ENCODE data around the gene TTC28. TPM values are rescaled to one million over a fixed set of nuclear protein-coding genes. Genes with fewer than 3 reads are reported as not detected.
"Not testable (repeated sequence)": the region's sequence is repeated elsewhere in the genome, so short reads cannot be mapped to it uniquely, and the experiment has no call there.

Gene TTC28
- total RNA-seq, 1 donor from 2014 or later, result 7.9 TPM

DNA sequence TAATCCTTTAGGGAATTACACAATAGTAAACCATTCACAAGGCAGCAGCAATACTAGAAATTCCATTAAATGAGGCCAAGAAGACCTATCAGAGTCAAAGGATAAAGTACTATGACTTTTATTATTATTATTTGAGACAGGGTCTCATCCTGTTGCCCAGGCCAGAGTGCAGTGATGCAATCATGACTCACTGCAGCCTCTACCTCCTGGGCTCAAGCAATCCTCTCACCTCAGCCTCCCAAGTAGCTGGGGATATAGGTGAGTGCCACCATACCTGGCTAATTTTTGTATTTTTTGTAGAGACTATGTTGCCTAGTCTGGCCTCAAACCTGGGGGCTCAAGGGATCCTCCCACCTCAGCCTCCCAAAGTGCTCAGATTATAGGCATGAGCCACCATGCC is 51.8 kb downstream of the TTC28 start:
- ChIA-PET CTCF (interaction anchor here (1.1 kb wide), 1 partner anchor 202 kb away, joined by 4 read pairs; no protein-coding TSS in a partner anchor), POLR2A (no interaction called here)
- H3K4me3 Mint-ChIP-seq, result no peak overlapping the region
- H3K27me3 Mint-ChIP-seq, result no peaks in the 10 kb centered on the region
- DNase-seq (no peak), ATAC-seq (ENCODE audit: low read depth) (no peak)
- no peaks in the 10 kb centered on the region for H3K36me3 Mint-ChIP-seq (ENCODE audit: low read depth)
- no peaks in the 10 kb centered on the region for H3K9me3 Mint-ChIP-seq
- TF ChIP-seq, protein P1, sequence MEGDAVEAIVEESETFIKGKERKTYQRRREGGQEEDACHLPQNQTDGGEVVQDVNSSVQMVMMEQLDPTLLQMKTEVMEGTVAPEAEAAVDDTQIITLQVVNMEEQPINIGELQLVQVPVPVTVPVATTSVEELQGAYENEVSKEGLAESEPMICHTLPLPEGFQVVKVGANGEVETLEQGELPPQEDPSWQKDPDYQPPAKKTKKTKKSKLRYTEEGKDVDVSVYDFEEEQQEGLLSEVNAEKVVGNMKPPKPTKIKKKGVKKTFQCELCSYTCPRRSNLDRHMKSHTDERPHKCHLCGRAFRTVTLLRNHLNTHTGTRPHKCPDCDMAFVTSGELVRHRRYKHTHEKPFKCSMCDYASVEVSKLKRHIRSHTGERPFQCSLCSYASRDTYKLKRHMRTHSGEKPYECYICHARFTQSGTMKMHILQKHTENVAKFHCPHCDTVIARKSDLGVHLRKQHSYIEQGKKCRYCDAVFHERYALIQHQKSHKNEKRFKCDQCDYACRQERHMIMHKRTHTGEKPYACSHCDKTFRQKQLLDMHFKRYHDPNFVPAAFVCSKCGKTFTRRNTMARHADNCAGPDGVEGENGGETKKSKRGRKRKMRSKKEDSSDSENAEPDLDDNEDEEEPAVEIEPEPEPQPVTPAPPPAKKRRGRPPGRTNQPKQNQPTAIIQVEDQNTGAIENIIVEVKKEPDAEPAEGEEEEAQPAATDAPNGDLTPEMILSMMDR (IDR thresholded peaks at IDR 0.05), result no peak
- intact Hi-C loops (cut with micrococcal nuclease), result no loop called here
- no peaks in the 10 kb centered on the region for H3K4me1 Mint-ChIP-seq
- H3K27ac Mint-ChIP-seq, result no peak overlapping the region

DNA sequence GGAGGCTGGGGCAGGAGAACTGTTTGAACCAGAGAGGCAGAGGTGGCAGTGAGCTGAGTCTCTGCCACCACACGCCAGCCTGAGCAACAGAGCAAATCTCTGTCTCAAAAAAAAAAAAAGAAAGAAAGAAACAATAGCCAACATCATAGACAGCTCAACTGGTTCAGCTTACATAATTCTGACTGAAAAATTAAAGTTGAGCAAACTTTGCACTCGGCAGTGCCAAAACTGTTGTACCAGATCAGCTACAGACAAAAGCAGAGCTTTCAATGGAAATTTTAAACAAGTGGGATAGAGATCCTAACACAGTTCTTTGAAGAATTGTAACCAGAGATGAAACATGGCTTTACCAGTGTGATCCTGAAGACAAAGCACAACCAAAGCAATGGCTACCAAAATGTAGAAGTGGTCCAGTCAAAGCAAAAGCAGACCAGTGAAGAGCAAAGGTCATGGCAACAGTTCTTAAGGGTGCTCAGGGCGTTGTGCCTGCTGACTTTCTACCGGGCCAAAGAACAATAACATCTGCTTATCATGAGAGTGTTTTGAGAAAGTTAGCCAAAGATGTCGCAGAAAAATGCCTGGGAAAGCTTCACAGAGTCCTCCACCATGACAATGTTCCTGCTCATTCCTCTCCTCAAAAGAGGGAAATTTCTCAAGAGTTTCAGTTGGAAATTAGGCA is 59.3 kb downstream of the TTC28 start:
- Mint-ChIP-seq H3K4me3 (no peak overlapping the region), H3K9me3 (no peaks in the 10 kb centered on the region), H3K36me3 (ENCODE audit: low read depth) (no peaks in the 10 kb centered on the region), H3K4me1 (no peaks in the 10 kb centered on the region), H3K27ac (no peak overlapping the region), H3K27me3 (peaks cover 3% of the 10 kb centered on the region)
- TF ChIP-seq, protein P1 (IDR thresholded peaks at IDR 0.05), result no peak
- ChIA-PET POLR2A (interaction anchor here (0.6 kb wide), 1 partner anchor 166 kb away, joined by 3 read pairs; no protein-coding TSS in a partner anchor), CTCF (no interaction called here)
- intact Hi-C loops (cut with micrococcal nuclease), result no loop called here
- no peak for DNase-seq
- no peak for ATAC-seq (ENCODE audit: low read depth)

DNA sequence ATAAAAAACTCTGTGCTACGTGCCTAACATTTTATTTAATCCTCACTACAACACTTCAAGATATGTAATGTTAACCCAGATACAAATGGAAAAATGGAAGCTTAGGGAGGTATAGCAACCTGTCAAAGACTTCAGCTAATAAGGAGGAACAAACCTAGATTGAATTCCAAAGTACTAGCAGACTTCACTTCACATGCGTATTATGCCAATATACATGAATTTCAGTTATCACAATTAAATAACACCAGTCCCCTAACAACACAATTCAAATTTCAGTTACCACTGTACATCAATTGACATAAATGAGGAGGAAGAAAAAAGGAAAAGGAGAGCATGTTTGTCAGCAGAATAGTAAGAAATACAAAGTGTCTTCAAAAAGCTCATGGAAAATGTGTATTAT is 60.4 kb downstream of the TTC28 start:
- intact Hi-C loops (cut with micrococcal nuclease), result no loop called here
- Mint-ChIP-seq H3K27me3 (peaks cover 3% of the 10 kb centered on the region), H3K4me3 (no peak overlapping the region), H3K27ac (no peak overlapping the region), H3K4me1 (no peaks in the 10 kb centered on the region), H3K9me3 (no peaks in the 10 kb centered on the region), H3K36me3 (ENCODE audit: low read depth) (no peaks in the 10 kb centered on the region)
- TF ChIP-seq, protein P1 (IDR thresholded peaks at IDR 0.05), result no peak
- ChIA-PET POLR2A (no interaction called here), CTCF (no interaction called here)
- DNase-seq, result no peak
- no peak for ATAC-seq (ENCODE audit: low read depth)

DNA sequence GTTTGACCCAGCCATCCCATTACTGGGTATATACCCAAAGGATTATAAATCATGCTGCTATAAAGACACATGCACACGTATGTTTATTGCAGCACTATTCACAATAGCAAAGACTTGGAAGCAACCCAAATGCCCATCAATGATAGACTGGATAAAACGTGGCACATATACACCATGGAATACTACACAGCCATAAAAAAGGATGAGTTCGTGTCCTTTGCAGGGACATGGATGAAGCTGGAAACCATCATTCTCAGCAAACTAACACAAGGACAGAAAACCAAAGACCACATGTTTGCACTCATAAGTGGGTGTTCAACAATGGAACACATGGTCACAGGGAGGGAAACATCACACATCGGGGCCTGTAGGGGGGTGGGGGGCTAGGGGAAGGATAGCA is 64.2 kb downstream of the TTC28 start:
- DNase-seq; H3K9me3 Mint-ChIP-seq; H3K27ac Mint-ChIP-seq; H3K36me3 Mint-ChIP-seq (ENCODE audit: low read depth); ATAC-seq (ENCODE audit: low read depth); POLR2A ChIA-PET; H3K4me3 Mint-ChIP-seq; intact Hi-C loops (cut with micrococcal nuclease); H3K4me1 Mint-ChIP-seq; CTCF ChIA-PET: not testable (repeated sequence)
- H3K27me3 Mint-ChIP-seq, result peaks cover 13% of the 10 kb centered on the region

DNA sequence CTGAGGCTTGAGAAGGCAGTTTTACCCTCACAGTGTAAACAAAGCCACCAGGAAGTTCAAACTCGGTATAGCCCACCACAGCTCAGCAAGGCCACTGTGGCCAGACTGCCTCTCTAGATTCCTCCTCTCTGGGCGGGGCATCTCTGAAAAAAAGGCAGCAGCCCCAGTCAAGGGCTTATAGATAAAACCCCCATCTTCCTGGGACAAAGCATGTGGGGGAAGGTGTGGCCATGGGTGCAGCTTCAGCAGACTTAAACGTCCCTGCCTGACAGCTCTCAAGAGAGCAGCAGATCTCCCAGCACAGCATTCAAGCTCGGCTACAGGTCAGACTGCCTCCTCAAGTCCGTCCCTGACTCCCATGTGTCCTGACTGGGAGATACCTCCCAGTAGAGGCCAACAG is 69.7 kb downstream of the TTC28 start:
- intact Hi-C loops (cut with micrococcal nuclease), result no loop called here
- no peak for ATAC-seq (ENCODE audit: low read depth)

More for the DNA sequence above, 69.7 kb downstream of the TTC28 start:
- CTCF ChIA-PET, result no interaction called here
- TF ChIP-seq, protein P1 (IDR thresholded peaks at IDR 0.05), result no peak
- H3K27ac Mint-ChIP-seq, result no peak overlapping the region
- H3K4me3 Mint-ChIP-seq, result no peak overlapping the region
- POLR2A ChIA-PET, result no interaction called here
- H3K36me3 Mint-ChIP-seq (ENCODE audit: low read depth), result no peaks in the 10 kb centered on the region
- peaks cover 4% of the 10 kb centered on the region for H3K4me1 Mint-ChIP-seq
- peaks cover 20% of the 10 kb centered on the region for H3K27me3 Mint-ChIP-seq
- no peak for DNase-seq
- H3K9me3 Mint-ChIP-seq, result no peaks in the 10 kb centered on the region
